ENCODE data around the gene BMPR1B.

DNA sequence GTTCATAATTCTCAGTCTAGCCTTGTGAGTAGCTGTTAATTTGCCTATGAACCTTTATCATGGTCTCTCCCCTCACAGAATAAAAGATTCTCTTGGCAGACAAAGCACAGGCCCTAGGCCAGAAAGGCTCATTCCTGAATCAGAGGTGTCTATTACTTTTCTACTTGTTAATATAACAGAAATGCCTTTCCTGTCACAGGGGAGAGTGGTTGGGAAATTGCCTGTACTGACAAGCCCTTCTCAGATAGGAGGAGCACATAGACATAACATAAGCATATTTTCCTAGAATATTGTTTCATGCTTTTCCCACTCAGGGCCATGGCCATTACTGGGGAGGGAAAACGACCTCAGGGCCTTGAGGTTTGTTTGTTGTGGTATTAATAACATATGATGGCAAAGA is 308.3 kb downstream of the BMPR1B start:
- TF ChIP-seq, protein P1, sequence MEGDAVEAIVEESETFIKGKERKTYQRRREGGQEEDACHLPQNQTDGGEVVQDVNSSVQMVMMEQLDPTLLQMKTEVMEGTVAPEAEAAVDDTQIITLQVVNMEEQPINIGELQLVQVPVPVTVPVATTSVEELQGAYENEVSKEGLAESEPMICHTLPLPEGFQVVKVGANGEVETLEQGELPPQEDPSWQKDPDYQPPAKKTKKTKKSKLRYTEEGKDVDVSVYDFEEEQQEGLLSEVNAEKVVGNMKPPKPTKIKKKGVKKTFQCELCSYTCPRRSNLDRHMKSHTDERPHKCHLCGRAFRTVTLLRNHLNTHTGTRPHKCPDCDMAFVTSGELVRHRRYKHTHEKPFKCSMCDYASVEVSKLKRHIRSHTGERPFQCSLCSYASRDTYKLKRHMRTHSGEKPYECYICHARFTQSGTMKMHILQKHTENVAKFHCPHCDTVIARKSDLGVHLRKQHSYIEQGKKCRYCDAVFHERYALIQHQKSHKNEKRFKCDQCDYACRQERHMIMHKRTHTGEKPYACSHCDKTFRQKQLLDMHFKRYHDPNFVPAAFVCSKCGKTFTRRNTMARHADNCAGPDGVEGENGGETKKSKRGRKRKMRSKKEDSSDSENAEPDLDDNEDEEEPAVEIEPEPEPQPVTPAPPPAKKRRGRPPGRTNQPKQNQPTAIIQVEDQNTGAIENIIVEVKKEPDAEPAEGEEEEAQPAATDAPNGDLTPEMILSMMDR (IDR thresholded peaks at IDR 0.05; ENCODE audit: low read length), result no peak
- TF ChIP-seq EZH2 (optimal IDR thresholded peaks at IDR 0.05; ENCODE audit: low read depth, low read length) (no peak), EZH2phosphoT487 (IDR thresholded peaks at IDR 0.05; ENCODE audit: low read length) (no peak)

Measured in MM.1S (cell line).